HG03066 (cell line): Measurements from ENCODE around the gene SMAD1.
"Not testable (repeated sequence)": the region's sequence is repeated elsewhere in the genome, so short reads cannot be mapped to it uniquely, and the experiment has no call there.

Source experiments
- ATAC-seq: cut with Tn5 transposase; IDR thresholded peaks from one replicate; pipeline ENCODE4 v1.9.1; 2021; ENCODE audit warnings: low read depth; ENCODE audit not compliant: unreplicated experiment

Gene SMAD1

DNA sequence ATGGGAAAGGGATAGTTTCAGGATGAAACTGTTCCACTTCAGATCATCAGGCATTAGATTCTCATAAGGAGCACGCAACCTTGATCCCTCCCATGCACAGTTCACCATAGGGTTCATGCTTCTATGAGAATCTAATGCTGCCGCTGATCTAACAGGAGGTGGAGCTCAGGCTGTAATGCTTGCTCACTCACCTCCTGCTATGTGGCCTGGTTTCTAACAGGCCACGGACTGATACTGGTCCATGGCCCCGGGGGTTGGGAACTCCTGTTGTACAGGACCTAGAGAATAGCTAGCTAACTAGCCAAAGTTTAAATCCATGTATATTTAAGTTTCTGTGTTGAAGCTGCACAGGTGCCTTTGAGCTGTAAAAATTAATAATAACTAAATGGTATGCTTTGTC, 71.7 kb downstream of the SMAD1 start:
- no peak for ATAC-seq

DNA sequence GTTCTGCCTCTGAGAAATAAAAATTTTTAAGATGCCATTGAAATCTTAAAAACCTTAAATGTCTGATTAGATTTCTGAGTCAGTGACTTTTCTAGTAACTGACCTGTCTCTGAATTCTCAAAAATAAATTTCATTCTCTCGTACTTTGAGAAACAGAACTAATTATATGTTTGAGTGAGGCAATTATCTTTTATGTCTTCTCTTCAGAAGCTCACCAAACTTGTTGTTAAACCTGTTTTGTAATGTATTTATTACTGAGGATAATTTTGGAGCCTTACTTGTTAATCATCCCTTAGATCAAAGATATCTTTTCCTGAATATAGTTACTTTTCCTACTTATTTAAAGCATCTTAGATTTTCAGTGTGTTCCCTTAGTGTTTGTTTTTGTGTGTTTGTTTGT, 73.0 kb downstream of the SMAD1 start:
- ATAC-seq = no peak

DNA sequence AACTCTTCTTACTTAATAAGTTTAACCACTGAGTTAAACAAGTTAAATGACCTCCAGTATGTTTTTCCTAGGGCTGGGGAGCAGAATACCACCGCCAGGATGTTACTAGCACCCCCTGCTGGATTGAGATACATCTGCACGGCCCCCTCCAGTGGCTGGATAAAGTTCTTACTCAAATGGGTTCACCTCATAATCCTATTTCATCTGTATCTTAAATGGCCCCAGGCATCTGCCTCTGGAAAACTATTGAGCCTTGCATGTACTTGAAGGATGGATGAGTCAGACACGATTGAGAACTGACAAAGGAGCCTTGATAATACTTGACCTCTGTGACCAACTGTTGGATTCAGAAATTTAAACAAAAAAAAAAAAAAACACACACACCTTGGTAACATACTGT, 76.1 kb downstream of the SMAD1 start:
- ATAC-seq = peak; percentile 80

DNA sequence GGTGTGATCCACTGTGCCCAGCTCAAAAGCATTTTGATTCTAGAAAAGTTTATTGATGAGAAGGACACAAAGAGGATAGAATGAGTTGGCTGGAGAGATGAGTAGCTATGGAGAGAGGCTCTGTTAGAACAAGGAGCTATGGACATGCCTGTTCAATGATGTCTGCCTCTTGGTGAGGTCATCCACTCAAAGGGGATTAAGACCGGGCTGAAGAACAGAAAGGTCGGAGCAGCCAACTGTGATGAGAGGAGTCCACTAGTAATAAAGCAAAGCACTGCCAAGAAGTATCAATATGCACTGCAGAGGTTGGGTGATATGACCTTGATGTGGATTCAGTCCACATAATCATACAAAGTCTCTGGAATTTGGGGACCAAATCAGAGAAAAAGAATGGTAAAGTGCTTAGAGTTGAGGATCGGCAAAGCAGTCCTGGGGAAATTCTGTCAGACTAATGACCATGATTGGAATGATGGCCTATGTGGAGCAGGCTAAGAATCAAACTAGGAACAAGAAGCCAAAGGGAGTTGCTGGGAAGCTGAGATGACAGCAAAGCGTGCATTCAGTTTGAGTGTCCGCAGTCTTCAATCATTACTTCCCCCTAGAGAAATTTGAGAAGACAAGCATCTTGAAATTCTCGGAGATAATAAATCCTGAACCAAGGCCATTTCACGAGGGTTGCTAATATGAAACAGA, 81.8 kb downstream of the SMAD1 start:
- ATAC-seq = no peak

DNA sequence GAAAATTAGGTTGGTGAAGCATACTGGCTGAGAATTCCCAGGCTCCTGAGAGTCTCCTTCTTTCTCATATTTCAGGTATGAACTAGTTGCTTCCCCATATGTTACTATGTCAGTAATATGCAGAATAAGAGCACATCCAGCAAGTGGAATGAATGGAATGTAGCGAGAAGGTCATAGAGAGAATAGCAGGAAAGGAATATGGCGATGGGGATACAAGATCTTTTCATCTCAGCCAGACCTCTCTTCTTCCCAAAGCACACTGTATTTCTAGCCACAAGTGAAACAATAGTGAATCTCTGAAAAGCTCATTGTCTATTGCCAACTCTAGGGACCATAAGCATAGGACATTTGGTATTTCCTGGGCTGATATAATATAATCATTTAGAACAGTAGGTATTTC, 82.9 kb downstream of the SMAD1 start:
- no peak for ATAC-seq

DNA sequence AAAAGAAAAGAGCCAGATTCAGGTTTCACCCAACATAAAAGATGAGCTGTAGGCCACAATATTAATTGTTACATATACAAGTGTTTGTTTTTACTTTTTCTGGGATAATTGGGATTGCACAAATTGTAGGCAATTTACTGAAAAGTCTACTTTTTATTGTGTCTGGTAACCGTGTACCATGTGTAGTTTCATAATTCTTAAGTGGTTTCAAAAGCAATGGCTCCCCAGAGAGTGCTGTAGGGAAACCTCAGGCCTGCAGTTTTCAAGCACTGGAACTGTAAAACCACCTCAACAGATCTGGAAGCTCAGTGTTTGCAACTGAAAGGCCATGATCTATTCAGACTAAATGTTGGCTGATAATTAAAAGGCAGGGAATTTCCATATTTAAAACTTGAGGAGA, 83.7 kb downstream of the SMAD1 start:
- ATAC-seq = peak; percentile 73

DNA sequence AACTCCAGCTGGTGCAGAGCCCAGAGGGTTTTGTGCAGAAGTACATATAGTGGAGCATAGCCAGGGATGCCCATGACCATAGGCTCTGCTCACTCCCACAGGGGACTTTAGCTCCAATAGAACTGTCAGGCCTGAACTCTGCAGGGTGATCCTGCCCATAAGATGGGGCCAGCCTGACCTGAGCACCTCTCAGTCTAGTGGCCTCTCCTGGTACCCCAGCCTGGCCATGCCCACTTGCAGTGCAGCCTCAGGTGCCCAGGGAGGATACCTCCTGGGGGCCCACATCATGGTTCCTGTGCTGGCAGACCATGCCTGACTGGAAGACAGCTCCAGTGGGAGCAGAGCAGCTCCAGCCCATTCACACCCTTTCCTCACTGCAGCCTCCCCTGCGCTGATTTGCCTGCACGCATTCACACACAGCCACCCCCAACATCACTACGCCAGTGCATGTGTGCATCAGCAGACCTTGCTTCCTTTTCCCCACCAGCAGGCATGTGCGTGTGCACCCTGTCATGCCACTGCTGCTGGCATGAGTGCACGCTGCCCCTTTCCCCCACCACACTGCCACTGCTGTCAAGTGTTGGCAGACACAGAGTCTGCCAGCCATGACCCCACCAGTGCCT, 84.5 kb downstream of the SMAD1 start:
- no peak for ATAC-seq

DNA sequence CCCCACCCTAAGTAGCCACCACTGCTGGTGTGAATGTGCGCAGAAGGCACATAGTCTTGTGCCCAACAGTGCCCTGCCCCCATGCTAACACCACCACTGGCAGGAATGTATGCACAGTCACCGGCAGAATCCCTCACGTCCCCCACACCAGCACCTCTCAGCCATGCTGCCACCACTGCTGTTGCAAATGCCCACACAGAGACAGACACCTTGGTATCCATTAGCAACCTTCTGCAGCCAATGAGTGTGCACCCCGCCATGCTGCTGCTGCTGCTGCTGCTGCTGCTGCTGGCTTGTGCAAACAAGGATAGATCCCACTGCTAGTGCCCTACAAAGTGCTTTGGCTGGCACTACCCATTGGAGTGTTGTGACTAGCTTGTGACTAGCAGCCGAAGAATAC, 85.1 kb downstream of the SMAD1 start:
- no peak for ATAC-seq

DNA sequence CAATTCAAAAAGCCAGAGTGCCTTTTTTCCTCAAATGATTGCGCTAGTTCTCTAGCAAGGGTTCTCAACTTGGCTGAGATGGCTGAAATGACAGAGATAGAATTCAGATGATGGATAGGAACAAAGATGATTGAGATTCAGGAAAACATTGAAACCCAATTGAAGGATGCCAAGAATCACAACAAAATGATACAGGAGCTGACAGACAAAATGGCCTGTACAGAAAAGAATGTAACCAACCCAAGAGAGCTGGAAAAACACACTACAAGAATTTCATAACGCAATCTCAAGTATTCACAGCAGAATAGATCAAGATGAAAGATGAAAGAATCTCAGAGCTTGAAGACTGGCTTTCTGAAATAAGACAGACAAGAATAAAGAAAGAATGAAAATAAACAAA, 85.9 kb downstream of the SMAD1 start:
- no peak for ATAC-seq

DNA sequence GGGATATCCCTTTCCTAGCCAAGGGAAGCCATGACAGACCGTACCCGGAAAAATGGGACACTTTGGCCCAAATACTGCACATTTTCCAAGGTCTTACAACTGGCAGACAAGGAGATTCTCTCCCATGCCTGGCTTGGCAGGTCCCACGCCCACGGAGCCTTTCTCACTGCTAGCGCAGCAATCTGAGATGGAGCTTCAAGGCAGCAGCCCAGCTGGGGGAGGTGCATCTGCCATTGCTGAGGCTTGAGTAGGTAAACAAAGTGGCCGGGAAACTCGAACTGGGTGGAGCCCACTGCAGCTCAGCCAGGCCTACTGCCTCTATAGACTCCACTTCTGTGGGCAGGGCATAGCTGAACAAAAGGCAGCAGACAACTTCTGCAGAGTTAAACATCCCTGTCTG, 92.9 kb downstream of the SMAD1 start:
- not testable (repeated sequence) for ATAC-seq

DNA sequence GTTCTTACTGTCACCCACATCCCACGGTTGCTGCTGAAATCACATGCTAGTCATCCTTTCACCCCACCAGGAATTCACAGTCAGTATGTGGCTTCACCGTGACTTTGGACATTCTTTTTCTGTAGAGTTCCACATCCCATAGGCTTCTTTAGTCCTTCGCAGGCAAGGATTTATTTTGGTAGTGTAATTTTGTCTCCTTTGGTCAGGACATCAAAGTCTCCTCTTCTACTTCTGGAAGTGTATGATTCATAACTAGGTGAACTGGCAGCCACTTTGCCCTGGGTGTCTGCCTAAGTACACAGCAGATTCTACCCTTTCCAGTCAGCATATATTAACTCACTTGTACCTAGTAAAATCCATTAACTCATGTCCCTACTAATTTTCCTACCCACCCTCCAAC, 99.3 kb downstream of the SMAD1 start:
- ATAC-seq = no peak

DNA sequence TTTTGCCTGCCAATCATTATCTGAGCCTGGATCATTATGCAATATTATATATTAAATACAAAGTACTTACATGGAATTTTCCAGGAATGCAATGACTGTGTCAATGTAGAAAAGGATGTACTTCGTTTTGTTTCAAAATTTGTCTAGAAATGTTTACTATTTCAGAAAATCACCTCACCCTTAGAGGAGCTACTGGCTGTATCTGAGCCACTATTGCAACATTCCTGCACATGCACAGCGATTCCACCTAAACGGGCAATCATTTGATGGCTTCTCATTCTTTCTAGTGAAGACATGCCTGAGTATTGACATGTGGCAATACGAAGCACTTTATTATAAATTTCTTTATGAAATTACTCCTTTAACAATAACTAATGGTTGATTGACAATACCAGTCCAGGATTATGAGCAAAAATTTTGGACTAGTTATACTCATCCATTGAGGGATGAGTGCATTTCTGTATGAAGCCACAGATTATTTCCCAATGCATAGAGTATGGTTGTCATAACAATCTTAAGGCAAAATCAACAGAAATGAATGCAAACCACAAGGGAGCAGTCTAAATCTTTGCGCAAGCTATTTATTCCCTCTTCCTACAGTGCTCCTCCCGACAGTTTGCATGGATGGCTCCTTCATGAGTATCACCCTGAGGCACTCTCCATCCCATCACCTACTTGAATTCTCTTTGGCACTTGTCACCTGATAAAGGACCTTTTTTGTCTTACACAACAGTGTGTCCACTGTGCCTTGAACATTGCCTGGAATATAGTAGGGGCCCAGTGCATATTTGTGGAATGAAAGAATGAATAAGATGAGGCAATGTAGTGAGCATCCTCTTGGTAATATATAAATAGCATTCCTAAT, 101.8 kb downstream of the SMAD1 start:
- no peak for ATAC-seq

DNA sequence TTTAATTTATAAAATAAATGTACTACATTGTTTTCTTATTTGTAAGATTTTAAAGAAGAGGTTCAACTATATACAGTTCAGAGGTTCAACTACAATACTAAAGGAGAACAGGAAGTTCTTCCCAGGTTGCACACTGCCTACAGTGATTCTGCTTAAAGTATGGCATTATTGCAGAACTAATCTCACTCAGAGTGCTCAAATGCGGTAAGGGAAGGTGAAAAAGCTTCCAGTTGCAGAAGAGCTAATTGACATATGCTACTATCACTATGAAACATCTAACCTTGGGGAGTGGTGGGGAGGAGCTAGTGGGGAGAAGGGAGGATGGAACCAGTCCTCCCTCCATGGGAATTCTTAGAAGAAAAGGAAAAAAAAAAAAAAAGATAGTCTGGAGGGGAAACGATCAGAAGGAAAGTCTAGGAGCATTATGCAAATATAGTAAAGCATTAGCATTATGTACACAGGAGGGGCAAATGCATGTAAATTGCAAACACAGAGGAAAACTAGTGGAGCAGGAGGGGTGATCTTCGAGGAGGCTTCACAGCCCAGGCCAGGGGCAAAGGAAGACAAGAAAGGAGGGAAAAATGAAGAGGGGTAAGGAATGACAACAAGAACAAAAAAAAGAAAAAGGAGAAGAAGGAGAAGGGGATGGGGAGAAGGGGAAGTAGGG, 105.6 kb downstream of the SMAD1 start:
- no peak for ATAC-seq

DNA sequence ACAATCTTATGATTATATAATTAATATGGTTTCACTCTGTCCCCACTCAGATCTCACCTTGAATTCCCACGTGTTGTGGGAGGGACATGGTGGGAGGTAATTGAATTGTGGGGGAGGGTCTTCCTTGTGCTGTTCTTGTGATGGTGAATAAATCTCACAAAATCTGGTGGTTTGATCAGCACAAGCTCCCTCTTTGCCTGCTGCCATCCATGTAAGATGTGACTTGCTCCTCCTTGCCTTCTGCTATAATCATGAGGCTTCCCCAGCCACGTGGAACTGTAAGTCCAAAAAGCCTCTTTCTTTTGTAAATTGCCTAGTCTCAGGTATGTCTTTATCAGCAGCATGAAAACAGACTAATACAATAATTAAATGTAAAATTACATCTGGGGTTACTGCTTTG, 107.7 kb downstream of the SMAD1 start:
- not testable (repeated sequence) for ATAC-seq

DNA sequence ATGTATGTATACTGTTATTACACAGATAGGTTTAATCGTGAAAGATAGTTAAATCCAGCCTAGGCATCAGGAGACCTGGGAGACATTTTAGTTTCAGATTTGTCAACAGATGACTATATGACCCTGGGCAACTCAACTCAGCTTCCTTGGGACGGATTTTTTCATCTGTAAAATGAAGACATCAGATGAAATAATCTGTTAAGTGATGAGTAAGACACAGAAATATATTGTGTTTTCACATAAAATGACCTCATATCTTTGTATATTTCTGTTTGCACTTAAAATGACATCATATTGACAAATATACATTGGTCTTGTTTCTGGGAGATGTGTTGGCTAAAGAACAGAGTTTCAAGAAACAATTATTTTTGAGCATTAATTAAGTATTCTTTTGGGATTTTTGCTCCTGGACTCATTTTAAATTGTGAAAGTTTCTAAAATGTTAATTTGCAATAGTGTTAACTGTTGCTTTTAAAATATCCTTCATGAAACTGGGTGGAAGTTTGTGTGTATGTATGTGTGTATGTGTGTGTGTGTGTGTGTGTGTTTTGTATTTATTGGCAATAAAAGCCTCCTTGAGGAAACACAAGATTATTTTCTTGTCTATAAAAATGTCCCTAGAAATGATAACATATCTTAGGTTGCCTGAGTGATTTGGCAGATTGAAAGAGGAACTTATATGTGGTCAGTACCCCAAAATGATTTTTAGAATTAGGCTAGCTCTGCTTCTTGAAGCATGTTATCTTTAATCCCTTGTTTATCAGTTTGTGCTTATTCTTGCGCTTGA, 108.5 kb downstream of the SMAD1 start:
- no peak for ATAC-seq

DNA sequence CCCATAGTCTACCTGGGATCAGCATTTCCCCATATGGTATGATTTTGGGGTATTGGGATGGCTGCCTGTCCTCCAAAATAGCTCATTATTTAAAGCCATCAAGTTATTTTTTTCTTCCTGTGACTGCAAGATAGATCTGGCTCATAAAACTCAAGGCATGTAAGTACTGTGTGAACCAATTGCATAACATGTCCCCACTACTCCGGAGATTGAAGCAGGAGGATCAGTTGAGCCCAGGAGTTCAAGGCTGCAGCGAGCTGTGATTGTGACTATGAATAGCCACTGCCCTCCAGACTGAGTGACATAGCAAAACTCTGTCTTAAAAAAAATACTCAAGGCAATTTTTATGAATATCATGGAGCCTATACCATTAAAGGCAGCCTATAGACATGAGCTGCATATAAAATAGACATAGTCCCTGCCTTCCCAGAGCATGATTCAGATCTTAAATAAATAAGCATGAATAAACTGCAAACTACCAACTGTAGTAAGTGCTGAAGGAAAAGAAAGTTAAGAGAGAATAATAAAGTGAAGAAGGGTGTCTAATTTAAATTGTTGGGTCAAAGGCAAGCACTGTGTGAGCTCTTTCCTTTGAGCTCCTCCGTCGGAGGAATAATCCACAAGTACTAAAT, 120.6 kb downstream of the SMAD1 start:
- ATAC-seq = no peak

DNA sequence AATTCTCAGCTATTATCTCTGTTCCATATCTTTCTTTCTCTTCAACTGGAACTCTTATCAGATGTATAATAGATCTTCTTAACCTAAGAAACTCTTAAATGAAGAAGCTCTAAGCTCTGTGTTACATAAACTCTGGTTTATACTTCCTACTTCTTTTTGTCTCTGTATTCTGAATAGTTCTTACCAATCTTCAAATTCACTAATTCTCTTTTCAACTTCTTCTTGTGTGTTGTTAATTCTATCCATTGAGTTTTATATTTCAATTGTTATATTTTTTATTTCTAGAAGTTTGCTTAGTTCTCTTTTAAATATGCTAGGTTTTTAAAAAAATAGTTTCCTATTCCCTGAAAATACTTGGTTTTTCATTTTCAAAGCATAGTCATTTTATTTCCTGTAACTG, 124.3 kb downstream of the SMAD1 start:
- no peak for ATAC-seq
